ENCODE data around the gene TMEM207. TPM values are rescaled to one million over a fixed set of nuclear protein-coding genes. Genes with fewer than 3 reads are reported as not detected.

TMEM207 gene
- total and polyA plus RNA-seq, 2 of the 4 experiments (the other 2 are of a cell fraction): not detected

- Histone ChIP-seq H4K91ac (ENCODE audit: insufficient read depth, low read depth, low read length) (no peak overlapping the region), H3K18ac (ENCODE audit: low read depth, low read length) (no peak overlapping the region), H4K20me1 (ENCODE audit: insufficient read depth, low read length) (no peaks in the 10 kb centered on the region), H3K4me1 (ENCODE audit: control insufficient read depth, insufficient read depth, low read length) (peaks cover 8% of the 10 kb centered on the region), H3K4ac (ENCODE audit: low read depth, low read length) (no peak overlapping the region), H2BK15ac (ENCODE audit: low read depth, low read length) (no peak overlapping the region), H3K56ac (ENCODE audit: extremely low read depth, insufficient read depth, low read length) (no peak overlapping the region), H3K14ac (replicated peaks; ENCODE audit: low read depth, low read length) (no peak overlapping the region), H3K9me1 (ENCODE audit: insufficient read depth, low read length) (no peaks in the 10 kb centered on the region; the same call in 1 of the 2 replicates), H4K5ac (ENCODE audit: low read depth, low read length) (no peak overlapping the region), H3K9ac (ENCODE audit: low read depth, low read length) (no peak overlapping the region), H3K79me1 (ENCODE audit: low read depth in 1 of 2, low read length in 2 of 2) (no peaks in the 10 kb centered on the region; a peak in 1 of 4 replicates), H2AK9ac (replicated peaks; ENCODE audit: low read depth, low read length, poor library complexity) (no peak overlapping the region), H2BK120ac (ENCODE audit: low read depth, low read length) (no peak overlapping the region), H3K36me3 (ENCODE audit: control insufficient read depth, insufficient read depth, low read length) (no peaks in the 10 kb centered on the region), H3K27ac (ENCODE audit: insufficient read depth, low read length) (no peak overlapping the region), H3K4me2 (ENCODE audit: low read depth, low read length) (no peak overlapping the region), H2AK5ac (ENCODE audit: low read depth, low read length) (no peak overlapping the region), H2BK20ac (ENCODE audit: low read depth, low read length) (peak overlapping the region; percentile 6), H3K4me3 (ENCODE audit: insufficient read depth, low read depth, low read length) (no peak overlapping the region), H4K8ac (ENCODE audit: low read depth in 2 of 2, low read length in 2 of 2) (no peak overlapping the region), H2AFZ (replicated peaks; ENCODE audit: low read length, poor library complexity) (no peak overlapping the region), H3K27me3 (ENCODE audit: control insufficient read depth, insufficient read depth, low read length) (no peaks in the 10 kb centered on the region), H2BK5ac (ENCODE audit: low read depth, low read length, poor library complexity, severe bottlenecking) (no peak overlapping the region), H3K9me3 (ENCODE audit: control insufficient read depth, insufficient read depth, low read length) (no peaks in the 10 kb centered on the region), H3K23ac (ENCODE audit: low read depth, low read length) (no peak overlapping the region)
- POLR2A ChIA-PET (ENCODE audit: unreplicated experiment): no interaction called here
- no CpG with 5 or more reads among the region's 3 CpGs for WGBS, 2 experiments (ENCODE audit: extremely low coverage in 2 of 2, insufficient read length in 1 of 2)
- dilution Hi-C loops (cut with HindIII; ENCODE audit: low sequenced_read_pairs, unreplicated experiment): no loop called here
- CTCF ChIA-PET: interaction anchor here (0.6 kb wide), 1 partner anchor 359 kb away, joined by 3 read pairs; no protein-coding TSS in a partner anchor
- no TSS peak for BruUV-seq (replicated peaks)
- ATAC-seq (ENCODE audit: low read depth): no peak
- in situ Hi-C loops (cut with MboI; ENCODE audit: low sequenced_read_pairs): no loop called here
- intact Hi-C loops (cut with micrococcal nuclease): loop anchor here (5.0 kb wide), 1 partner anchor 176 kb away; no protein-coding TSS in a partner anchor
- DNase-seq: no peak
- TF ChIP-seq MAFK (IDR thresholded peaks at IDR 0.05; ENCODE audit: low read depth, low read length) (peak; percentile 49), BHLHE40 (IDR thresholded peaks at IDR 0.05; ENCODE audit: low read depth, low read length) (no peak)
These were observed 61.0 kb downstream of the TMEM207 start for GRCh38 chr3:190388703-190389102.
